Smooth muscle cell (in vitro differentiated cells): ENCODE measurements around the gene GTF2A1. TPM values are rescaled to one million over a fixed set of nuclear protein-coding genes. Genes with fewer than 3 reads are reported as not detected.

ENCODE experiments used
- DNase-seq: peaks from one replicate; lab custom pipeline; 2025; ENCODE audit not compliant: unreplicated experiment; lab: John Stamatoyannopoulos, UW
- H2AFZ ChIP-seq: fragments of 200-600 bp; sonication (generic); 2 replicates; pipeline ENCODE4 v1.6.0; 2016; ENCODE audit warnings: antibody characterized with exemption, low read depth, mild to moderate bottlenecking
- H3F3A ChIP-seq: fragments of 200-600 bp; sonication (generic); 2 replicates; pipeline ENCODE4 v1.6.0; 2017; ENCODE audit warnings: antibody characterized with exemption, low read depth
- H3K27ac ChIP-seq: fragments of 200-600 bp; sonication (generic); 2 replicates; pipeline ENCODE4 v1.5.1; 2016; ENCODE audit warnings: low read depth, mild to moderate bottlenecking
- H3K27me3 ChIP-seq: fragments of 200-600 bp; sonication (generic); 2 replicates; pipeline ENCODE4 v1.6.1; 2016; ENCODE audit warnings: low read depth, mild to moderate bottlenecking
- H3K36me3 ChIP-seq: fragments of 200-600 bp; sonication (generic); 2 replicates; pipeline ENCODE4 v1.5.1; 2016; ENCODE audit warnings: low read depth
- H3K4me1 ChIP-seq: fragments of 200-600 bp; sonication (generic); 2 replicates; pipeline ENCODE4 v1.5.1; 2016; ENCODE audit warnings: low read depth
- H3K4me2 ChIP-seq: fragments of 200-600 bp; sonication (generic); 2 replicates; pipeline ENCODE4 v1.6.0; 2016; ENCODE audit warnings: mild to moderate bottlenecking
- H3K4me3 ChIP-seq: fragments of 200-600 bp; sonication (generic); 2 replicates; pipeline ENCODE4 v1.5.1; 2016; ENCODE audit warnings: mild to moderate bottlenecking
- H3K79me2 ChIP-seq: fragments of 200-600 bp; sonication (generic); 2 replicates; pipeline ENCODE4 v1.6.0; 2016; ENCODE audit warnings: low read depth, mild to moderate bottlenecking
- H3K9ac ChIP-seq: fragments of 200-600 bp; sonication (generic); 2 replicates; pipeline ENCODE4 v1.6.0; 2016; ENCODE audit warnings: low read depth
- H3K9me3 ChIP-seq: fragments of 200-600 bp; sonication (generic); replicated peaks from 2 replicates; pipeline ENCODE4 v1.5.1; 2016; ENCODE audit warnings: low read depth
- H4K20me1 ChIP-seq: fragments of 200-600 bp; sonication (generic); 2 replicates; pipeline ENCODE4 v1.6.0; 2016; ENCODE audit warnings: low read depth
- CTCF ChIP-seq: fragments of 200-600 bp; sonication (generic); IDR thresholded peaks from 2 replicates; pipeline ENCODE4 v1.5.1; 2017; ENCODE audit warnings: borderline replicate concordance, mild to moderate bottlenecking, antibody characterized with exemption; ENCODE audit not compliant: insufficient read depth, poor library complexity, severe bottlenecking
- WGBS: methylation state at CpG from one replicate; pipeline ENCODE4 v1.1.7; 2016; ENCODE audit warnings: low lambda C conversion rate; 5-methylcytosine and 5-hydroxymethylcytosine counted together
- polyA plus RNA-seq: library from polyadenylated mRNA; unstranded; fragments of >200 nt; fragmentation: Nextera tagmentation; extraction: Ambion mirVana; gene quantifications from 2 replicates; pipeline ENCODE4 v1.2.1, GENCODE V29; 2016
- total RNA-seq: library from RNA; depleted of rRNA; stranded (reverse); fragments of >200 nt; gene quantifications from 2 replicates; pipeline ENCODE4 v1.2.3, GENCODE V29; 2014

The GTF2A1 gene
- total RNA-seq (39.4 and 40.7 TPM in 2 replicates), polyA plus RNA-seq (4.0 and 4.7 TPM in 2 replicates)

- Histone ChIP-seq H3K4me1 (peaks cover 25% of the 10 kb centered on the region), H2AFZ (peak within 1 kb of the TSS; percentile 73), H3K27me3 (no peaks in the 10 kb centered on the region), H3K79me2 (peaks cover 31% of the 10 kb centered on the region), H3K9me3 (no peaks in the 10 kb centered on the region), H3K4me2 (peak within 1 kb of the TSS; percentile 90), H4K20me1 (peaks cover 30% of the 10 kb centered on the region), H3K27ac (peak within 1 kb of the TSS; percentile 100), H3K9ac (peak within 1 kb of the TSS; percentile 98), H3K36me3 (no peaks in the 10 kb centered on the region), H3K4me3 (peak within 1 kb of the TSS; percentile 98), H3F3A (peaks cover 15% of the 10 kb centered on the region)
- DNase-seq, result peak; percentile 98
- no peak for TF ChIP-seq CTCF
- WGBS, result 1% methylated on average over 48 of the region's 84 CpGs
Observed at GRCh38 chr14:81220830-81221578, at the start of gene GTF2A1. Gene GTF2A1, minus strand, starts transcription at chr14:81220959. Its CDS starts 441 bp downstream, at chr14:81220518.

- no peaks in the 10 kb centered on the region for H3K9me3 ChIP-seq
- no peaks in the 10 kb centered on the region for H3K79me2 ChIP-seq
- no peak overlapping the region for H3K9ac ChIP-seq
- H3K27ac ChIP-seq, result no peak overlapping the region
- no peak for DNase-seq
- no peaks in the 10 kb centered on the region for H3K27me3 ChIP-seq
- peaks cover 4% of the 10 kb centered on the region for H3F3A ChIP-seq
- no peak overlapping the region for H3K4me3 ChIP-seq
- no peak for TF ChIP-seq CTCF
- peaks cover 18% of the 10 kb centered on the region for H3K4me1 ChIP-seq
- WGBS, result 92% methylated on average over 3 of the region's 3 CpGs
- H3K36me3 ChIP-seq, result no peaks in the 10 kb centered on the region
- H2AFZ ChIP-seq, result no peak overlapping the region
- H4K20me1 ChIP-seq, result peaks cover 9% of the 10 kb centered on the region
- H3K4me2 ChIP-seq, result no peak overlapping the region
Observed at GRCh38 chr14:81269979-81270375, 49.2 kb upstream of the GTF2A1 start.

- H3K9ac ChIP-seq, result peak overlapping the region; percentile 45
- no peak for DNase-seq
- no peak overlapping the region for H3K4me3 ChIP-seq
- H3K4me1 ChIP-seq, result peaks cover 18% of the 10 kb centered on the region
- peak; percentile 74 for TF ChIP-seq CTCF
- no peaks in the 10 kb centered on the region for H3K9me3 ChIP-seq
- H2AFZ ChIP-seq, result no peak overlapping the region
- no peaks in the 10 kb centered on the region for H3K36me3 ChIP-seq
- 52% methylated on average over 7 of the region's 7 CpGs for WGBS
- H3K27me3 ChIP-seq, result no peaks in the 10 kb centered on the region
- H3K4me2 ChIP-seq, result no peak overlapping the region
- no peaks in the 10 kb centered on the region for H3K79me2 ChIP-seq
- peaks cover 9% of the 10 kb centered on the region for H4K20me1 ChIP-seq
- peaks cover 4% of the 10 kb centered on the region for H3F3A ChIP-seq
- H3K27ac ChIP-seq, result peak overlapping the region; percentile 83
Observed at GRCh38 chr14:81269100-81269978, 48.6 kb upstream of the GTF2A1 start.
